HEK293 (cell line): ENCODE measurements around the gene DEK.
A peak's percentile ranks its signal among the peaks of the same experiment; 100 is the strongest.

Source experiments
- CTCF ChIA-PET: fragments of 350-600 bp; formaldehyde crosslinking; extraction: SDS; loops from one replicate; lab custom pipeline; 2021; ENCODE audit warnings: antibody characterized with exemption; lab: Yijun Ruan, JAX
- POLR2A ChIA-PET: fragments of 300-600 bp; formaldehyde crosslinking; extraction: SDS; loops from one replicate; lab custom pipeline; 2020; ENCODE audit warnings: antibody characterized with exemption, inconsistent platforms; lab: Yijun Ruan, JAX
- H3K27ac ChIP-seq: fragments of 200-500 bp; sonication (Bioruptor generic); 2 replicates; pipeline ENCODE4 v1.5.1; 2014; ENCODE audit warnings: low read depth, low read length, control low read depth, inconsistent platforms; ENCODE audit errors: extremely low read depth
- H3K36me3 ChIP-seq, 2 experiments: fragments of 200-500 bp in 1 of 2; sonication (Bioruptor generic) in 1 of 2; 1 replicate in 1 of 2; 2 replicates in 1 of 2; pipeline ENCODE4 v1.5.1; 2014 to 2017; ENCODE audit warnings: inconsistent platforms in 2 of 2, low read length in 2 of 2; ENCODE audit not compliant: control insufficient read depth in 2 of 2, insufficient read depth in 1 of 2
- H3K4me1 ChIP-seq: fragments of 200-500 bp; sonication (Bioruptor generic); 2 replicates; pipeline ENCODE4 v1.5.1; 2014; ENCODE audit warnings: mild to moderate bottlenecking, low read length, inconsistent platforms; ENCODE audit not compliant: control insufficient read depth, insufficient read depth
- H3K4me3 ChIP-seq: 2 replicates; pipeline ENCODE4 v1.5.1; 2011; ENCODE audit warnings: low read depth, mild to moderate bottlenecking, control low read depth, low read length, moderate library complexity
- H3K9me3 ChIP-seq: fragments of 200-500 bp; sonication (Bioruptor generic); 2 replicates; pipeline ENCODE4 v1.5.1; 2014; ENCODE audit warnings: low read depth, low read length, inconsistent platforms; ENCODE audit not compliant: control insufficient read depth, insufficient read depth
- GLI2 ChIP-seq: fragments of 450-650 bp; formaldehyde crosslinking; IDR thresholded peaks from 2 replicates; pipeline ENCODE4; 2017; ENCODE audit warnings: missing biosample characterization, missing genetic modification characterization, low read depth, borderline replicate concordance
- MYNN ChIP-seq: fragments of 450-650 bp; formaldehyde crosslinking; IDR thresholded peaks from 2 replicates; pipeline ENCODE4 v1.5.1; 2016; ENCODE audit warnings: missing biosample characterization, missing genetic modification characterization, borderline replicate concordance
- OSR2 ChIP-seq: fragments of 450-650 bp; formaldehyde crosslinking; IDR thresholded peaks from 2 replicates; pipeline ENCODE4 v1.5.1; 2016; ENCODE audit warnings: missing biosample characterization, missing genetic modification characterization
- ZBTB8A ChIP-seq: fragments of 450-650 bp; formaldehyde crosslinking; IDR thresholded peaks from 2 replicates; pipeline ENCODE4 v1.5.1; 2016; ENCODE audit warnings: missing biosample characterization, missing genetic modification characterization
- ZIC2 ChIP-seq: fragments of 450-650 bp; formaldehyde crosslinking; IDR thresholded peaks from 2 replicates; pipeline ENCODE4 v1.5.1; 2016; ENCODE audit warnings: missing biosample characterization, missing genetic modification characterization
- ZNF138 ChIP-seq: fragments of 450-650 bp; formaldehyde crosslinking; IDR thresholded peaks from 2 replicates; pipeline ENCODE4 v1.5.1; 2016; ENCODE audit warnings: missing biosample characterization, missing genetic modification characterization, borderline replicate concordance
- ZNF184 ChIP-seq: fragments of 450-650 bp; IDR thresholded peaks from 2 replicates; pipeline ENCODE4 v1.5.1; 2018; ENCODE audit warnings: missing biosample characterization, mild to moderate bottlenecking, missing genetic modification characterization
- ZNF341 ChIP-seq: fragments of 450-650 bp; formaldehyde crosslinking; IDR thresholded peaks from 2 replicates; pipeline ENCODE4; 2016; ENCODE audit warnings: low read depth, missing biosample characterization, missing genetic modification characterization
- ZNF37A ChIP-seq: fragments of 450-650 bp; IDR thresholded peaks from 2 replicates; pipeline ENCODE4 v1.5.1; 2018; ENCODE audit warnings: missing biosample characterization, missing genetic modification characterization
- ZNF398 ChIP-seq: fragments of 450-650 bp; formaldehyde crosslinking; IDR thresholded peaks from 2 replicates; pipeline ENCODE4 v1.5.1; 2017; ENCODE audit warnings: missing biosample characterization, missing genetic modification characterization
- ZNF423 ChIP-seq: fragments of 450-650 bp; formaldehyde crosslinking; IDR thresholded peaks from 2 replicates; pipeline ENCODE4 v1.5.1; 2016; ENCODE audit warnings: missing biosample characterization, missing genetic modification characterization
- ZNF501 ChIP-seq: fragments of 450-650 bp; formaldehyde crosslinking; IDR thresholded peaks from 2 replicates; pipeline ENCODE4 v1.5.1; 2016; ENCODE audit warnings: missing biosample characterization, missing genetic modification characterization
- ZNF660 ChIP-seq: fragments of 450-650 bp; IDR thresholded peaks from 2 replicates; pipeline ENCODE4 v1.5.1; 2018; ENCODE audit warnings: missing biosample characterization, mild to moderate bottlenecking, missing genetic modification characterization
- ZNF837 ChIP-seq: fragments of 450-650 bp; formaldehyde crosslinking; IDR thresholded peaks from 2 replicates; pipeline ENCODE4 v1.5.1; 2016; ENCODE audit warnings: missing biosample characterization, missing genetic modification characterization
- TF ChIP-seq, protein P1 (sequence below): fragments of 450-650 bp; formaldehyde crosslinking; IDR thresholded peaks from 2 replicates; pipeline ENCODE4 v1.5.1; 2016; ENCODE audit warnings: missing biosample characterization, missing genetic modification characterization
- TF ChIP-seq, protein P2 (sequence below): fragments of 450-650 bp; formaldehyde crosslinking; IDR thresholded peaks from 2 replicates; pipeline ENCODE4 v1.5.1; 2016; ENCODE audit warnings: missing biosample characterization, missing genetic modification characterization

The DEK gene

GRCh38 chr6:18253635-18254034, 10.7 kb downstream of the DEK start (continued):
- TF ChIP-seq, protein P1, sequence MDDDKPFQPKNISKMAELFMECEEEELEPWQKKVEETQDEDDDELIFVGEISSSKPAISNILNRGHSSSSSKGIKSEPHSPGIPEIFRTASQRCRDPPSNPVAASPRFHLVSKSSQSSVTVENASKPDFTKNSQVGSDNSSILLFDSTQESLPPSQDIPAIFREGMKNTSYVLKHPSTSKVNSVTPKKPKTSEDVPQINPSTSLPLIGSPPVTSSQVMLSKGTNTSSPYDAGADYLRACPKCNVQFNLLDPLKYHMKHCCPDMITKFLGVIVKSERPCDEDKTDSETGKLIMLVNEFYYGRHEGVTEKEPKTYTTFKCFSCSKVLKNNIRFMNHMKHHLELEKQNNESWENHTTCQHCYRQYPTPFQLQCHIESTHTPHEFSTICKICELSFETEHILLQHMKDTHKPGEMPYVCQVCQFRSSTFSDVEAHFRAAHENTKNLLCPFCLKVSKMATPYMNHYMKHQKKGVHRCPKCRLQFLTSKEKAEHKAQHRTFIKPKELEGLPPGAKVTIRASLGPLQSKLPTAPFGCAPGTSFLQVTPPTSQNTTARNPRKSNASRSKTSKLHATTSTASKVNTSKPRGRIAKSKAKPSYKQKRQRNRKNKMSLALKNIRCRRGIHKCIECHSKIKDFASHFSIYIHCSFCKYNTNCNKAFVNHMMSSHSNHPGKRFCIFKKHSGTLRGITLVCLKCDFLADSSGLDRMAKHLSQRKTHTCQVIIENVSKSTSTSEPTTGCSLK (tag by site-specific recombination): no peak
- no peak for TF ChIP-seq ZNF37A
- TF ChIP-seq ZBTB8A (tag by site-specific recombination): no peak
- TF ChIP-seq MYNN: no peak
- TF ChIP-seq GLI2 (tag by site-specific recombination): no peak

- ChIA-PET POLR2A (interaction anchor here (0.6 kb wide), 1 partner anchor 10 kb away, joined by 4 read pairs; no protein-coding TSS in a partner anchor), CTCF (no interaction called here)
- no peak overlapping the region for H3K27ac ChIP-seq
- H3K36me3 ChIP-seq: peaks cover 84 to 94% of the 10 kb centered on the region in 2 experiments
- H3K4me1 ChIP-seq: no peaks in the 10 kb centered on the region
- H3K4me3 ChIP-seq: no peak overlapping the region
- TF ChIP-seq ZNF423 (no peak), ZNF398 (tag by site-specific recombination) (no peak), ZNF138 (no peak), ZNF341 (tag by site-specific recombination) (no peak), ZIC2 (tag by site-specific recombination) (no peak), OSR2 (tag by site-specific recombination) (no peak)
- no peaks in the 10 kb centered on the region for H3K9me3 ChIP-seq
Measured at GRCh38 chr6:18249271-18249670, 15.1 kb downstream of the DEK start.

DNA sequence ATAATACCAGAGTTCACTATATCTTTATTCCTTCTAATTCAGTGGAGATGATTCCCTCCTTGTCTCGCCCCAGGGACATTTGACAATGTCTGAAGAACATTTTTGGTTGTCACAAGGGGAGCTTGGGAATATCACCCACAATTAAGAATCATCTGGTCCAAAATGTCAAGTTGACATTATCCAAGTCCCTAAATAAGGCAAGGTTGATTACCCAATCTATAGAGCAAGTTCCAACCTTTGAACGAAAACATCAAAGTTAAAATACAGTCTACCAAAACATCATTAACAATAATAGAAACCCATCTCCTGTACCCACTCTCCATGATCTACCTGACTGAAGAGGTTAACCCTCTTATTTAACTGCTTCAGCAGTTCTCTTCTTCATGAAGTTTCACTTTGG, 15.6 kb downstream of the DEK start:
- CTCF ChIA-PET: no interaction called here
- Histone ChIP-seq H3K4me3 (no peak overlapping the region), H3K9me3 (no peaks in the 10 kb centered on the region)
- TF ChIP-seq ZNF660 (peak; percentile 85), ZNF837 (tag by site-specific recombination) (no peak)
- TF ChIP-seq, protein P2, sequence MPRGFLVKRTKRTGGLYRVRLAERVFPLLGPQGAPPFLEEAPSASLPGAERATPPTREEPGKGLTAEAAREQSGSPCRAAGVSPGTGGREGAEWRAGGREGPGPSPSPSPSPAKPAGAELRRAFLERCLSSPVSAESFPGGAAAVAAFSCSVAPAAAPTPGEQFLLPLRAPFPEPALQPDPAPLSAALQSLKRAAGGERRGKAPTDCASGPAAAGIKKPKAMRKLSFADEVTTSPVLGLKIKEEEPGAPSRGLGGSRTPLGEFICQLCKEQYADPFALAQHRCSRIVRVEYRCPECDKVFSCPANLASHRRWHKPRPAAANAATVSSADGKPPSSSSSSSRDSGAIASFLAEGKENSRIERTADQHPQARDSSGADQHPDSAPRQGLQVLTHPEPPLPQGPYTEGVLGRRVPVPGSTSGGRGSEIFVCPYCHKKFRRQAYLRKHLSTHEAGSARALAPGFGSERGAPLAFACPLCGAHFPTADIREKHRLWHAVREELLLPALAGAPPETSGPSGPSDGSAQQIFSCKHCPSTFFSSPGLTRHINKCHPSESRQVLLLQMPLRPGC (tag by site-specific recombination): no peak
- TF ChIP-seq, all 188 proteins: peak for 1
- POLR2A ChIA-PET: interaction anchor here (0.7 kb wide), 1 partner anchor 12 kb away, joined by 4 read pairs; no protein-coding TSS in a partner anchor
- no peak overlapping the region for H3K27ac ChIP-seq
- H3K4me1 ChIP-seq: no peaks in the 10 kb centered on the region
- H3K36me3 ChIP-seq: peaks cover 84 to 94% of the 10 kb centered on the region in 2 experiments

- Histone ChIP-seq H3K9me3 (no peaks in the 10 kb centered on the region), H3K36me3 (peaks cover 81 to 94% of the 10 kb centered on the region in 2 experiments), H3K4me3 (no peak overlapping the region), H3K27ac (no peak overlapping the region), H3K4me1 (no peaks in the 10 kb centered on the region)
- CTCF ChIA-PET: interaction anchor here (0.5 to 0.9 kb wide), 6 partner anchors 34 to 258 kb away, joined by 3 to 6 read pairs (median 3); no protein-coding TSS in a partner anchor
- POLR2A ChIA-PET: no interaction called here
- TF ChIP-seq ZNF184 (tag by site-specific recombination) (no peak), ZNF501 (tag by site-specific recombination) (no peak)
Measured at GRCh38 chr6:18247002-18247401, 17.3 kb downstream of the DEK start.
